Posterior cingulate gyrus (tissue), 11 donors: Measurements from ENCODE around the gene FAM117A.
"Not testable (repeated sequence)": the region's sequence is repeated elsewhere in the genome, so short reads cannot be mapped to it uniquely, and the experiment has no call there.

ENCODE experiments used
- DNase-seq, 10 donors: peaks; one replicate each; pipeline versions ENCODE4 v3.0.0 to v3.0.0-alpha.2; 2020 to 2021; ENCODE audit warnings: mixed read lengths in 3 of 10
- intact Hi-C: fragments of 100-400 bp; cut with DNase I; formaldehyde crosslinking; loops from one replicate; pipeline ENCODE4 v1.15.1; 2023

The FAM117A gene

GRCh38 chr17:49691086-49691676, 72.8 kb downstream of the FAM117A start:
- intact Hi-C loops = no loop called here
- DNase-seq = no peak

GRCh38 chr17:49690256-49690655, 73.7 kb downstream of the FAM117A start:
- no peak for DNase-seq
- intact Hi-C loops = no loop called here

GRCh38 chr17:49688848-49689247, 75.1 kb downstream of the FAM117A start:
- no peak for DNase-seq
- intact Hi-C loops = no loop called here

- intact Hi-C loops = no loop called here
- DNase-seq = no peak
Measured at GRCh38 chr17:49687878-49688491, 75.9 kb downstream of the FAM117A start.

GRCh38 chr17:49681106-49681979, 82.6 kb downstream of the FAM117A start:
- intact Hi-C loops = no loop called here
- no peak for DNase-seq

- no peak for DNase-seq
- intact Hi-C loops = no loop called here
Measured at GRCh38 chr17:49680314-49680713, 83.6 kb downstream of the FAM117A start.

GRCh38 chr17:49677933-49678847, 85.7 kb downstream of the FAM117A start, which contains the start of gene SPOP:
TSS of gene SPOP (minus strand) at chr17:49678097. CDS start at chr17:49622810, 55,287 bp downstream.
- DNase-seq = peak; percentile 97 to 100 (median 99)
- intact Hi-C loops = loop anchor here (10.0 kb wide), 1 partner anchor 63 kb away; no protein-coding TSS in a partner anchor

GRCh38 chr17:49677134-49677932, 86.6 kb downstream of the FAM117A start:
- DNase-seq = peak; percentile 88 to 99 (median 93)
- intact Hi-C loops = loop anchor here (10.0 kb wide), 1 partner anchor 63 kb away; no protein-coding TSS in a partner anchor

- DNase-seq = no peak
- intact Hi-C loops = loop anchor here (10.0 kb wide), 1 partner anchor 62 kb away; no protein-coding TSS in a partner anchor
Measured at GRCh38 chr17:49676276-49676868, 87.6 kb downstream of the FAM117A start.

GRCh38 chr17:49674507-49674906, 89.4 kb downstream of the FAM117A start:
- no peak for DNase-seq
- intact Hi-C loops = loop anchor here (10.0 kb wide), 1 partner anchor 60 kb away; no protein-coding TSS in a partner anchor

- not testable (repeated sequence) for DNase-seq
- intact Hi-C loops = loop anchor here (10.0 kb wide), 1 partner anchor 59 kb away; no protein-coding TSS in a partner anchor
Measured at GRCh38 chr17:49673679-49674078, 90.3 kb downstream of the FAM117A start.

- DNase-seq = no peak
- intact Hi-C loops = loop anchor here (10.0 kb wide), 1 partner anchor 56 kb away; no protein-coding TSS in a partner anchor
Measured at GRCh38 chr17:49670641-49671040, 93.3 kb downstream of the FAM117A start.

- intact Hi-C loops = loop anchor here (10.0 kb wide), 1 partner anchor 55 kb away; no protein-coding TSS in a partner anchor
Measured at GRCh38 chr17:49670002-49670401, 93.9 kb downstream of the FAM117A start.

GRCh38 chr17:49667854-49668253, 96.1 kb downstream of the FAM117A start:
- intact Hi-C loops = no loop called here
- no peak for DNase-seq

More at GRCh38 chr17:49670002-49670401, 93.9 kb downstream of the FAM117A start:
- DNase-seq = no peak

- intact Hi-C loops = no loop called here
Measured at GRCh38 chr17:49664706-49665211, 99.2 kb downstream of the FAM117A start.

More at GRCh38 chr17:49664706-49665211, 99.2 kb downstream of the FAM117A start:
- no peak for DNase-seq
